ENCODE data around the gene HS3ST6.
"Not testable (repeated sequence)": the region's sequence is repeated elsewhere in the genome, so short reads cannot be mapped to it uniquely, and the experiment has no call there.

HS3ST6 gene

GRCh38 chr16:1920727-1921171 lies 2.5 kb upstream of the HS3ST6 start:
- no peak overlapping the region for H3K4me3 ChIP-seq (ENCODE audit: low read depth, low read length)
- TF ChIP-seq CTCF (IDR thresholded peaks at IDR 0.05; ENCODE audit: control insufficient read depth, extremely low read depth, insufficient read depth), result no peak
- DNase-seq (ENCODE audit: low read depth), result no peak

GRCh38 chr16:1920122-1920521 lies 1.9 kb upstream of the HS3ST6 start:
- DNase-seq (ENCODE audit: low read depth); H3K4me3 ChIP-seq (ENCODE audit: low read depth, low read length): not testable (repeated sequence)

- no peak for TF ChIP-seq CTCF (IDR thresholded peaks at IDR 0.05; ENCODE audit: control insufficient read depth, extremely low read depth, insufficient read depth)
- H3K4me3 ChIP-seq (ENCODE audit: low read depth, low read length), result no peak overlapping the region
- no peak for DNase-seq (ENCODE audit: low read depth)
Measured at GRCh38 chr16:1919327-1919998, 1.2 kb upstream of the HS3ST6 start.

GRCh38 chr16:1917665-1918350 lies 407 bp downstream of the HS3ST6 start:
- no peak for TF ChIP-seq CTCF (IDR thresholded peaks at IDR 0.05; ENCODE audit: control insufficient read depth, extremely low read depth, insufficient read depth)
- DNase-seq (ENCODE audit: low read depth), result no peak
- no peak overlapping the region for H3K4me3 ChIP-seq (ENCODE audit: low read depth, low read length)

GRCh38 chr16:1917056-1917664 lies 1.1 kb downstream of the HS3ST6 start:
- TF ChIP-seq CTCF (IDR thresholded peaks at IDR 0.05; ENCODE audit: control insufficient read depth, extremely low read depth, insufficient read depth), result no peak
- no peak for DNase-seq (ENCODE audit: low read depth)
- no peak overlapping the region for H3K4me3 ChIP-seq (ENCODE audit: low read depth, low read length)

GRCh38 chr16:1916640-1916990 lies 1.6 kb downstream of the HS3ST6 start:
- no peak overlapping the region for H3K4me3 ChIP-seq (ENCODE audit: low read depth, low read length)
- TF ChIP-seq CTCF (IDR thresholded peaks at IDR 0.05; ENCODE audit: control insufficient read depth, extremely low read depth, insufficient read depth), result no peak
- no peak for DNase-seq (ENCODE audit: low read depth)

- no peak overlapping the region for H3K4me3 ChIP-seq (ENCODE audit: low read depth, low read length)
- no peak for DNase-seq (ENCODE audit: low read depth)
- no peak for TF ChIP-seq CTCF (IDR thresholded peaks at IDR 0.05; ENCODE audit: control insufficient read depth, extremely low read depth, insufficient read depth)
Measured at GRCh38 chr16:1915732-1916639, 2.2 kb downstream of the HS3ST6 start.
